Activated CD8-positive, alpha-beta T cell treated with anti-CD3 and anti-CD28 coated beads, Interleukin-2, amount 10 ng/mL, durations not matched to agents 7 days and 5 days (primary cell): ENCODE data around the gene STXBP2. TPM values are rescaled to one million over a fixed set of nuclear protein-coding genes. Genes with fewer than 3 reads are reported as not detected.

Experiments
- ATAC-seq: fragments of 150-1000 bp; cut with Tn5 transposase; one replicate; pipeline ENCODE4 v1.10.0; 2021; ENCODE audit warnings: moderate library complexity
- CTCF ChIA-PET: fragments of 350-600 bp; sonication (Branson Sonifier 250); formaldehyde crosslinking; loops from one replicate; lab custom pipeline; 2021; ENCODE audit warnings: antibody characterized with exemption; lab: Charles Lee
- POLR2A ChIA-PET: fragments of 350-600 bp; sonication (Branson Sonifier 250); formaldehyde crosslinking; loops from one replicate; lab custom pipeline; 2021; ENCODE audit warnings: antibody characterized with exemption; lab: Charles Lee
- DNase-seq: peaks from one replicate; pipeline ENCODE4 v3.0.0-alpha.2; 2020
- H3K27ac Mint-ChIP-seq: one replicate; pipeline ENCODE4 v1.8.0; 2021; ENCODE audit warnings: mild to moderate bottlenecking, mixed read lengths
- H3K27me3 Mint-ChIP-seq: one replicate; pipeline ENCODE4 v1.8.0; 2021; ENCODE audit warnings: low read depth, mixed read lengths
- H3K36me3 Mint-ChIP-seq: one replicate; pipeline ENCODE4 v1.8.0; 2021; ENCODE audit warnings: low read depth, mixed read lengths
- H3K4me1 Mint-ChIP-seq: one replicate; pipeline ENCODE4 v1.8.0; 2021; ENCODE audit warnings: low read depth, mixed read lengths
- H3K4me3 Mint-ChIP-seq: one replicate; pipeline ENCODE4 v1.8.0; 2021; ENCODE audit warnings: mild to moderate bottlenecking, mixed read lengths
- H3K9me3 Mint-ChIP-seq: one replicate; pipeline ENCODE4 v1.8.0; 2022; ENCODE audit warnings: mixed read lengths; ENCODE audit not compliant: insufficient read depth
- microRNA-seq: library from miRNA; unstranded; fragments of <30 nt; microRNA quantifications from one replicate; pipeline ENCODE4 v1.2.0, GENCODE V29; 2022
- total RNA-seq, 2 experiments: library from RNA; stranded (reverse); gene quantifications; one replicate each; pipeline ENCODE4 v1.2.3, GENCODE V29; 2021

STXBP2 gene
- total RNA-seq, 2 experiments from 2014 or later, result 162 to 168 TPM

- no peak for DNase-seq
- POLR2A ChIA-PET, result no interaction called here
- Mint-ChIP-seq H3K27me3 (peaks cover 3% of the 10 kb centered on the region), H3K36me3 (no peaks in the 10 kb centered on the region), H3K9me3 (no peaks in the 10 kb centered on the region), H3K27ac (no peak overlapping the region), H3K4me3 (no peak overlapping the region), H3K4me1 (no peaks in the 10 kb centered on the region)
- CTCF ChIA-PET, result interaction anchor here (2.0 kb wide), 1 partner anchor 9 kb away, joined by 6 read pairs; the partner anchor contains the start of gene TRAPPC5
- no peak for ATAC-seq
Measured at GRCh38 chr19:7689165-7689564, 52.3 kb downstream of the STXBP2 start.

GRCh38 chr19:7690779-7691258 lies 53.9 kb downstream of the STXBP2 start:
- no peak for ATAC-seq
- ChIA-PET CTCF (no interaction called here), POLR2A (no interaction called here)
- Mint-ChIP-seq H3K4me1 (no peaks in the 10 kb centered on the region), H3K27ac (no peak overlapping the region), H3K27me3 (no peaks in the 10 kb centered on the region), H3K36me3 (no peaks in the 10 kb centered on the region), H3K9me3 (no peaks in the 10 kb centered on the region), H3K4me3 (no peak overlapping the region)
- no peak for DNase-seq

- ATAC-seq, result no peak
- POLR2A ChIA-PET, result no interaction called here
- Mint-ChIP-seq H3K36me3 (no peaks in the 10 kb centered on the region), H3K27ac (no peak overlapping the region), H3K4me1 (no peaks in the 10 kb centered on the region), H3K9me3 (no peaks in the 10 kb centered on the region), H3K27me3 (peaks cover under 1% of the 10 kb centered on the region), H3K4me3 (no peak overlapping the region)
- no peak for DNase-seq
- CTCF ChIA-PET, result no interaction called here
Measured at GRCh38 chr19:7691497-7691896, 54.6 kb downstream of the STXBP2 start.

GRCh38 chr19:7692417-7693088 lies 55.6 kb downstream of the STXBP2 start:
- Mint-ChIP-seq H3K36me3 (no peaks in the 10 kb centered on the region), H3K4me1 (no peaks in the 10 kb centered on the region), H3K27ac (no peak overlapping the region), H3K9me3 (no peaks in the 10 kb centered on the region), H3K27me3 (peaks cover 3% of the 10 kb centered on the region), H3K4me3 (no peak overlapping the region)
- DNase-seq, result no peak
- ChIA-PET POLR2A (no interaction called here), CTCF (interaction anchor here (2.1 kb wide), 1 partner anchor 12 kb away, joined by 8 read pairs; the partner anchor contains the start of gene TRAPPC5)
- ATAC-seq, result no peak

- H3K36me3 Mint-ChIP-seq, result no peaks in the 10 kb centered on the region
- ChIA-PET CTCF (interaction anchor here (2.1 kb wide), 1 partner anchor 14 kb away, joined by 8 read pairs; the partner anchor contains the start of gene TRAPPC5), POLR2A (no interaction called here)
- ATAC-seq (no peak), DNase-seq (no peak)
- H3K9me3 Mint-ChIP-seq, result no peaks in the 10 kb centered on the region
- no peak overlapping the region for H3K4me3 Mint-ChIP-seq
- peaks cover 7% of the 10 kb centered on the region for H3K27me3 Mint-ChIP-seq
- H3K4me1 Mint-ChIP-seq, result peaks cover 5% of the 10 kb centered on the region
- no peak overlapping the region for H3K27ac Mint-ChIP-seq
Measured at GRCh38 chr19:7694499-7694898, 57.6 kb downstream of the STXBP2 start.

Small RNA genes within 50 kb of the gene (microRNA-seq; reads per million reads assigned to microRNA genes)
- gene MIR6792, result not detected

Other genes starting within 250 kb of the STXBP2 start
- 1 to 10 TPM in 1 of 2 experiments, under 1 TPM in 1; 0.99 to 1.5 TPM for gene PEX11G, start 148.1 kb upstream of the STXBP2 start, total RNA-seq
- gene ZNF358, start 121.0 kb upstream of the STXBP2 start, total RNA-seq, result 1 to 10 TPM; 5.8 to 7.9 TPM
- gene MCOLN1, start 114.5 kb upstream of the STXBP2 start, total RNA-seq, result 10 to 100 TPM; 16.2 to 17.7 TPM
- 100 to 1,000 TPM; 166 to 173 TPM for gene PNPLA6, start 101.4 kb upstream of the STXBP2 start, total RNA-seq
- gene CAMSAP3, start 41.2 kb upstream of the STXBP2 start, total RNA-seq, result under 1 TPM; 0.34 to 0.42 TPM
- gene XAB2, start 7.6 kb upstream of the STXBP2 start, total RNA-seq, result 10 to 100 TPM; 44.8 to 46.9 TPM
- gene PET100, start 7.3 kb upstream of the STXBP2 start, total RNA-seq, result 100 to 1,000 TPM; 125 to 136 TPM
- gene PCP2, start 3.4 kb upstream of the STXBP2 start, total RNA-seq, result 1 to 10 TPM in 1 of 2 experiments, under 1 TPM in 1; 0.63 to 1.0 TPM
- gene RETN, start 31.9 kb downstream of the STXBP2 start, total RNA-seq, result 1 to 10 TPM; 2.2 to 3.0 TPM
- not detected for gene MCEMP1, start 40.0 kb downstream of the STXBP2 start, total RNA-seq
- 10 to 100 TPM; 92.8 to 95.1 TPM for gene TRAPPC5, start 43.7 kb downstream of the STXBP2 start, total RNA-seq
- gene FCER2, start 65.0 kb downstream of the STXBP2 start, total RNA-seq, result under 1 TPM; 0.29 to 0.31 TPM
- gene CLEC4G, start 95.0 kb downstream of the STXBP2 start, total RNA-seq, result not detected
- not detected for gene CD209, start 110.4 kb downstream of the STXBP2 start, total RNA-seq
- not detected for gene CLEC4M, start 126.1 kb downstream of the STXBP2 start, total RNA-seq
- gene EVI5L, start 193.1 kb downstream of the STXBP2 start, total RNA-seq, result 1 to 10 TPM; 8.0 to 9.3 TPM
- under 1 TPM; 0.08 to 0.10 TPM for gene PRR36, start 237.3 kb downstream of the STXBP2 start, total RNA-seq